Immature natural killer cell (primary cell): ENCODE data around the gene ANKRD52. TPM values are rescaled to one million over a fixed set of nuclear protein-coding genes. Genes with fewer than 3 reads are reported as not detected.
"Not testable (repeated sequence)": the region's sequence is repeated elsewhere in the genome, so short reads cannot be mapped to it uniquely, and the experiment has no call there.

Source experiments
- DNase-seq, 3 donors: peaks; one replicate each; pipeline ENCODE4 v3.0.0; 2022; ENCODE audit warnings: mixed read lengths in 1 of 3
- H3K27ac Mint-ChIP-seq, 6 donors: one replicate each; pipeline ENCODE4 v1.8.0; 2020; ENCODE audit warnings: mixed read lengths in 6 of 6, mild to moderate bottlenecking in 5 of 6, inconsistent platforms in 4 of 6, moderate library complexity in 3 of 6
- H3K27me3 Mint-ChIP-seq, 3 donors: one replicate each; pipeline ENCODE4 v1.8.0; 2020 to 2021; ENCODE audit warnings: low read depth in 3 of 3, mild to moderate bottlenecking in 3 of 3, mixed read lengths in 3 of 3, moderate library complexity in 3 of 3, inconsistent platforms in 1 of 3
- H3K36me3 Mint-ChIP-seq, 3 donors: one replicate each; pipeline ENCODE4 v1.8.0; 2020; ENCODE audit warnings: mixed read lengths in 3 of 3, inconsistent platforms in 2 of 3, mild to moderate bottlenecking in 2 of 3
- H3K4me1 Mint-ChIP-seq, 2 donors: one replicate each; pipeline ENCODE4 v1.8.0; 2020; ENCODE audit warnings: inconsistent platforms in 2 of 2, mild to moderate bottlenecking in 2 of 2, mixed read lengths in 2 of 2, moderate library complexity in 1 of 2
- H3K4me3 Mint-ChIP-seq, 5 donors: one replicate each; pipeline ENCODE4 v1.8.0; 2020; ENCODE audit warnings: mild to moderate bottlenecking in 5 of 5, mixed read lengths in 5 of 5, inconsistent platforms in 3 of 5, moderate library complexity in 3 of 5
- H3K9me3 Mint-ChIP-seq, 6 donors: one replicate each; pipeline ENCODE4 v1.8.0; 2020; ENCODE audit warnings: mild to moderate bottlenecking in 6 of 6, mixed read lengths in 6 of 6, inconsistent platforms in 4 of 6, moderate library complexity in 3 of 6
- polyA plus RNA-seq, 3 donors: library from polyadenylated mRNA; unstranded; fragments of 300-500 nt; fragmentation: Illumina TruSeq; gene quantifications; one replicate each; pipeline ENCODE4 v1.2.3, GENCODE V29; 2021

Gene ANKRD52
- polyA plus RNA-seq, 3 donors from 2014 or later = 3.2 to 23.3 (median 3.7) TPM

- not testable (repeated sequence) for H3K9me3 Mint-ChIP-seq, DNase-seq, H3K36me3 Mint-ChIP-seq, H3K27me3 Mint-ChIP-seq
- H3K4me3 Mint-ChIP-seq = peak overlapping the region; percentile 91 to 98 (median 97)
- H3K27ac Mint-ChIP-seq = peak overlapping the region; percentile 91 to 98 (median 95)
- H3K4me1 Mint-ChIP-seq = peaks cover 19 to 20% of the 10 kb centered on the region in 2 donors
Measured at GRCh38 chr12:56266068-56266692, 8.0 kb upstream of the ANKRD52 start.

- not testable (repeated sequence) for H3K27ac Mint-ChIP-seq, H3K9me3 Mint-ChIP-seq, H3K4me3 Mint-ChIP-seq, DNase-seq, H3K36me3 Mint-ChIP-seq
- Mint-ChIP-seq H3K4me1 (peaks cover 24 to 25% of the 10 kb centered on the region in 2 donors), H3K27me3 (peaks cover 1 to 14% (median 9%) of the 10 kb centered on the region in 3 donors)
Measured at GRCh38 chr12:56262955-56263354, 4.8 kb upstream of the ANKRD52 start.

GRCh38 chr12:56261503-56262232, 3.5 kb upstream of the ANKRD52 start:
- H3K4me1 Mint-ChIP-seq = peaks cover 20 to 24% of the 10 kb centered on the region in 2 donors
- H3K9me3 Mint-ChIP-seq = no peaks in the 10 kb centered on the region
- H3K27me3 Mint-ChIP-seq = peaks cover 1 to 12% (median 5%) of the 10 kb centered on the region in 3 donors
- H3K36me3 Mint-ChIP-seq = no peaks in the 10 kb centered on the region
- H3K27ac Mint-ChIP-seq = no peak overlapping the region
- H3K4me3 Mint-ChIP-seq = no peak overlapping the region
- no peak for DNase-seq

GRCh38 chr12:56260921-56261320, 2.7 kb upstream of the ANKRD52 start:
- H3K27ac Mint-ChIP-seq = no peak overlapping the region
- peaks cover 1 to 8% (median 2%) of the 10 kb centered on the region in 3 donors for H3K27me3 Mint-ChIP-seq

GRCh38 chr12:56260380-56260779, 2.2 kb upstream of the ANKRD52 start:
- Mint-ChIP-seq H3K4me1 (peaks cover 22 to 23% of the 10 kb centered on the region in 2 donors), H3K27ac (no peak overlapping the region), H3K4me3 (peak overlapping the region in 4 of 5 donors; percentile 12 to 64 (median 52))

More at GRCh38 chr12:56260921-56261320, 2.7 kb upstream of the ANKRD52 start:
- Mint-ChIP-seq H3K36me3 (peaks cover 0 to 3% (median 3%) of the 10 kb centered on the region in 3 donors), H3K9me3 (no peaks in the 10 kb centered on the region), H3K4me3 (peak overlapping the region in 1 of 5 donors; percentile 4), H3K4me1 (peaks cover 21 to 24% of the 10 kb centered on the region in 2 donors)
- DNase-seq = no peak

GRCh38 chr12:56258820-56259183, 618 bp upstream of the ANKRD52 start:
- Mint-ChIP-seq H3K4me1 (peaks cover 22 to 23% of the 10 kb centered on the region in 2 donors), H3K36me3 (peaks cover 0 to 10% (median 6%) of the 10 kb centered on the region in 3 donors), H3K27ac (peak overlapping the region; percentile 79 to 91 (median 90)), H3K27me3 (peaks cover 1 to 8% (median 2%) of the 10 kb centered on the region in 3 donors), H3K9me3 (no peaks in the 10 kb centered on the region), H3K4me3 (peak overlapping the region; percentile 85 to 94 (median 90))
- DNase-seq = no peak

More at GRCh38 chr12:56260380-56260779, 2.2 kb upstream of the ANKRD52 start:
- H3K27me3 Mint-ChIP-seq = peaks cover 1 to 8% (median 2%) of the 10 kb centered on the region in 3 donors
- no peaks in the 10 kb centered on the region for H3K9me3 Mint-ChIP-seq
- H3K36me3 Mint-ChIP-seq = peaks cover 0 to 4% (median 4%) of the 10 kb centered on the region in 3 donors
- no peak for DNase-seq

GRCh38 chr12:56257491-56258067, 605 bp downstream of the ANKRD52 start:
- peak overlapping the region in 5 of 6 donors; percentile 37 to 83 (median 57) for H3K27ac Mint-ChIP-seq
- peaks cover 22 to 23% of the 10 kb centered on the region in 2 donors for H3K4me1 Mint-ChIP-seq
- H3K27me3 Mint-ChIP-seq = peaks cover 1 to 8% (median 2%) of the 10 kb centered on the region in 3 donors
- peak overlapping the region; percentile 77 to 85 (median 82) for H3K4me3 Mint-ChIP-seq
- peaks cover 0 to 19% (median 10%) of the 10 kb centered on the region in 3 donors for H3K36me3 Mint-ChIP-seq
- no peak for DNase-seq
- H3K9me3 Mint-ChIP-seq = no peaks in the 10 kb centered on the region

GRCh38 chr12:56257071-56257470, 1.1 kb downstream of the ANKRD52 start:
- Mint-ChIP-seq H3K4me1 (peaks cover 22 to 23% of the 10 kb centered on the region in 2 donors), H3K27ac (peak overlapping the region; percentile 32 to 76 (median 60)), H3K9me3 (no peaks in the 10 kb centered on the region), H3K4me3 (peak overlapping the region; percentile 77 to 85 (median 82)), H3K27me3 (peaks cover 1 to 8% (median 2%) of the 10 kb centered on the region in 3 donors), H3K36me3 (peaks cover 3 to 24% (median 10%) of the 10 kb centered on the region in 3 donors)
- DNase-seq = no peak

- H3K36me3 Mint-ChIP-seq = peaks cover 3 to 28% (median 10%) of the 10 kb centered on the region in 3 donors
- H3K27ac Mint-ChIP-seq = peak overlapping the region; percentile 2 to 76 (median 56)
- peaks cover 22 to 23% of the 10 kb centered on the region in 2 donors for H3K4me1 Mint-ChIP-seq
- peaks cover 1 to 8% (median 2%) of the 10 kb centered on the region in 3 donors for H3K27me3 Mint-ChIP-seq
- peak overlapping the region; percentile 77 to 85 (median 82) for H3K4me3 Mint-ChIP-seq
- H3K9me3 Mint-ChIP-seq = no peaks in the 10 kb centered on the region
- no peak for DNase-seq
Measured at GRCh38 chr12:56256326-56256960, 1.7 kb downstream of the ANKRD52 start.

GRCh38 chr12:56255671-56256070, 2.5 kb downstream of the ANKRD52 start:
- peak overlapping the region in 2 of 6 donors; percentile 3 to 35 for H3K27ac Mint-ChIP-seq
- peaks cover 1 to 8% (median 2%) of the 10 kb centered on the region in 3 donors for H3K27me3 Mint-ChIP-seq
- peaks cover 22 to 23% of the 10 kb centered on the region in 2 donors for H3K4me1 Mint-ChIP-seq
- H3K9me3 Mint-ChIP-seq = no peaks in the 10 kb centered on the region
- no peak overlapping the region for H3K4me3 Mint-ChIP-seq
- peaks cover 3 to 28% (median 10%) of the 10 kb centered on the region in 3 donors for H3K36me3 Mint-ChIP-seq
- DNase-seq = no peak

- no peak for DNase-seq
- Mint-ChIP-seq H3K4me1 (peaks cover 14 to 15% of the 10 kb centered on the region in 2 donors), H3K36me3 (peaks cover 3 to 33% (median 10%) of the 10 kb centered on the region in 3 donors), H3K4me3 (no peak overlapping the region), H3K27me3 (no peaks in the 10 kb centered on the region), H3K9me3 (no peaks in the 10 kb centered on the region), H3K27ac (no peak overlapping the region)
Measured at GRCh38 chr12:56253091-56253490, 5.1 kb downstream of the ANKRD52 start.

GRCh38 chr12:56252649-56253048, 5.5 kb downstream of the ANKRD52 start:
- Mint-ChIP-seq H3K27ac (no peak overlapping the region), H3K9me3 (no peaks in the 10 kb centered on the region), H3K4me1 (peaks cover 14 to 15% of the 10 kb centered on the region in 2 donors), H3K36me3 (peaks cover 3 to 36% (median 10%) of the 10 kb centered on the region in 3 donors), H3K4me3 (no peak overlapping the region), H3K27me3 (no peaks in the 10 kb centered on the region)
- no peak for DNase-seq

- Mint-ChIP-seq H3K9me3 (no peaks in the 10 kb centered on the region), H3K36me3 (peaks cover 3 to 45% (median 7%) of the 10 kb centered on the region in 3 donors), H3K4me1 (no peaks in the 10 kb centered on the region), H3K27ac (peak overlapping the region in 1 of 6 donors; percentile 67), H3K4me3 (no peak overlapping the region), H3K27me3 (peaks cover 0 to 2% (median 0%) of the 10 kb centered on the region in 3 donors)
- DNase-seq = no peak
Measured at GRCh38 chr12:56248711-56249110, 9.5 kb downstream of the ANKRD52 start.
